IPS-NIHi7 (cell line): ENCODE results near the gene OR2F1.
"Not testable (repeated sequence)": the region's sequence is repeated elsewhere in the genome, so short reads cannot be mapped to it uniquely, and the experiment has no call there.

Experiments
- DNase-seq: peaks from one replicate; pipeline ENCODE4 v3.0.0; 2012; ENCODE audit warnings: mixed read lengths; ENCODE audit errors: extremely low spot score

OR2F1 gene

DNA sequence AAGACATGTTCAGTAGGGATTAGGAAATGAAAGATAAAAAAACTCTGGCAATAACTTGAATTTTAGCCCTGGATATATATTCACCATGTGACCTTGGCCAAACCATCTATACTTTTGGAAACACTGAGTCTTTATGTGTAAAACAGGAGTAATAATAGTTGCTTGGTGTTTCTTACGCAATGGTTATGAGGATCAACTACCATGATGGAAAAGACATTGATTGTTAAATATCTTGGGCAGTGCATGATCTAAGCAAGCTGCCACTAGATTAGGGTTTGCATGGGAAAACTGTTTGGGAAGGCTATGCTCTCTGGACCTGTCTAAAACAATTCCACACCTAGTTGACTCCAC, 52.0 kb downstream of the OR2F1 start:
- no peak for DNase-seq

DNA sequence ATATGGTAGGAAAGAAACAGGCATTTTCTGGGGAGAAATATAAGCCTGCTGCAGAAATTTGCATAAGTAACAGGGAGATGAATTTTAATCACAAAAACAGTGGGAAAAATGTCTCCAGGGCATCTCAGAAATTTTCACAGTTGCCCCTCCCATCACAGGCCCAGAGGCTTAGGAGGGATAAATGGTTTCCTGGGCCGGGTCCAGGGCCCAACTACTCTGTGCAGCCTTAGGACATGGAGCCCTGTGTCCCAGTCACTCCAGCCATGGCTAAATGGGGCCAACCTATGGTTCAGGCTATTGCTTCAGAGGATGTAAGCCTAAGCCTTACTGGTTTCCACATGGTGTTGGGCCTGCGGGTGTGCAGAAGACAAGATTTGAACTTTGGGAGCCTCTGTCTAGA, 54.7 kb downstream of the OR2F1 start:
- no peak for DNase-seq

DNA sequence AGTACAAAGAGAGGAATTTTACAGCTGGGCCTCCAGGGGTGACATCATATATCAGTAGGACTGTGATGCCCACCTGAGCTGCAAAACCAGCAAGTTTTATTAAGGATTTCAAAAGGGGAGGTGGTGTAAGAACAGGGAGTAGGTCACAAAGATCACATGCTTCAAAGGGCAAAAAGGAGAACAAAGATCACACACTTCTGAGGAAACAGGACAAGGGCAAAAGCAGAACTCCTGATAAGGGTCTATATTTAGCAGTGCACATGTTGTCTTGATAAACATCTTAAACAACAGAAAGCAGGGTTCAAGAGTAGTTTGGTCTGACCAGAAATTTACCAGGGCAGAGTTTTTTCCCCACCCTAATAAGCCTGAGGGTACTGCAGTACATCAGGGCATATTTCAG, 55.4 kb downstream of the OR2F1 start:
- not testable (repeated sequence) for DNase-seq

DNA sequence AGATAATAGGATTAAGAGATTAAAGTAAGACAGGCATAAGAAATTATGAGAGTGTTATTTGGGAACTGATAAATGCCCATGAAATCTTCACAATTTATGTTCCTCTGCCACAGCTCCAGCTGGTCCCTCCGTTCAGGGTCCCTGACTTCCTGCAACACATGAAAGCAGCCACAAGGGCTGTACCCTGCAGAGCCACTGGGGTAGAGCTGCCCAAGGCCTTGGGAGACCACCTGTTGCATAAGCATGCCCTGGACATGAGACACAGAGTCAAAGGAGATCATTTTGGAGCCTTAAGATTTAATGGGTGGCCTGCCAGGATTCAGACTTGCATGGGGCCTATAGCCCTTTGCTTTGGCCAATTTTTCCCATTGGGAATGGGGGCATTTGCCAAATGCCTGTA, 56.2 kb downstream of the OR2F1 start:
- not testable (repeated sequence) for DNase-seq

DNA sequence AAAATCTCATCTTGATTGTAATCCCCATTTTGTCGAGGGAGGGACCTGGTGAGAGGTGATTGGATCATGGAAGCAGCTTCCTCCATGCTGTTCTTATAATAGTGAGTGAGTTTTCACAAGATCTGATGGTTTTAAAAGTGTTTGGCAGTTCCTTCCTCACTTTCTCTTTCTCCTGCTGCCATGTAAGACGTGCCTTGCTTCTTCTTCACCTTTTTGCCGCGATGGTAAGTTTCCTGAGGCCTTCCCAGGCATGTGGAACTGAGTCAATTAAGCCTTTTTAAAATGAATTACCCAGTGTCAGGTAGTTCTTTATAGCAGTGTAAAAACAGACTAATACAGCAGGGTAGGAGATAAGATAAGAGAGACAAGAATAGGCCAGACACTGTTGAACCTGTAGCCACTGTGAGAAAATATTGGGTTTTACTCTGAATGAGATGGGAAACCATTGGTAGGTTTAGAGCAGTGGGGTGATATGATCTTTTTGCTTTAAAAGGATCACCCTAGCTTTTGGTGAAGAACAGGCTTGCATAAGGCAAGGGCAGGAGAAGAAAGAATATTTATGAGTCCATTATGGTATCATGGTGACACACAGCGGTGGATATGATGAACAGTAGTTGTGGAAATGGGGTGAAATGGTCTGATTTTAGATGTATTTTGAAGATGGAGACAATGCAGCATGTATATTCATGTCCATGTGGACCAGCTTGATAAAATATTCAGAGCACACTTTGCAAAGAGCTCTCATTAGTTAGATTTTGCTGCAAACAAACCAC, 57.0 kb downstream of the OR2F1 start:
- no peak for DNase-seq
